T47D (cell line): ENCODE data around the gene APRT.
A peak's percentile ranks its signal among the peaks of the same experiment; 100 is the strongest.
"Not testable (repeated sequence)": the region's sequence is repeated elsewhere in the genome, so short reads cannot be mapped to it uniquely, and the experiment has no call there.

ENCODE experiments used
- DNase-seq, 2 experiments: peaks; one replicate each; pipeline versions ENCODE4 v3.0.0 to v3.0.0-alpha.2; 2011 to 2012; ENCODE audit warnings: low read depth in 1 of 2, low spot score in 1 of 2
- JUND ChIP-seq: IDR thresholded peaks from 2 replicates; pipeline ENCODE4 v1.6.1; 2012; ENCODE audit warnings: low read depth
- in situ Hi-C: cut with HindIII; loops from 2 replicates; pipeline ENCODE4 v1.10.0; 2016; ENCODE audit warnings: low sequenced_read_pairs, low pct_unique_long_range_greater_than_20kb

APRT gene

GRCh38 chr16:88772871-88773811, 38.6 kb downstream of the APRT start:
- no peak for TF ChIP-seq JUND
- DNase-seq: peak in 1 of 2 experiments; percentile 89
- in situ Hi-C loops: no loop called here

GRCh38 chr16:88771781-88772180, 39.9 kb downstream of the APRT start:
- in situ Hi-C loops, DNase-seq: not testable (repeated sequence)

- no peak for TF ChIP-seq JUND
- DNase-seq: no peak
- in situ Hi-C loops: no loop called here
Observed at GRCh38 chr16:88771294-88771772, 40.4 kb downstream of the APRT start.

GRCh38 chr16:88770461-88771293, 41.1 kb downstream of the APRT start:
- in situ Hi-C loops: no loop called here
- peak in 1 of 2 experiments; percentile 94 for DNase-seq
- no peak for TF ChIP-seq JUND

GRCh38 chr16:88769617-88770460, 41.9 kb downstream of the APRT start:
- in situ Hi-C loops: no loop called here
- no peak for TF ChIP-seq JUND
- peak; percentile 91 to 98 for DNase-seq

- no peak for TF ChIP-seq JUND
- peak in 1 of 2 experiments; percentile 42 for DNase-seq
- in situ Hi-C loops: no loop called here
Observed at GRCh38 chr16:88768071-88768783, 43.5 kb downstream of the APRT start.

- no peak for TF ChIP-seq JUND
- no peak for DNase-seq
- in situ Hi-C loops: no loop called here
Observed at GRCh38 chr16:88767546-88768070, 44.1 kb downstream of the APRT start.

GRCh38 chr16:88766975-88767374, 44.8 kb downstream of the APRT start:
- TF ChIP-seq JUND: no peak
- no peak for DNase-seq
- in situ Hi-C loops: no loop called here

- in situ Hi-C loops: no loop called here
- TF ChIP-seq JUND: no peak; the same call in 1 of the 2 replicates
- peak; percentile 95 to 96 for DNase-seq
Observed at GRCh38 chr16:88764913-88765349, 46.8 kb downstream of the APRT start.

GRCh38 chr16:88764080-88764479, 47.6 kb downstream of the APRT start:
- TF ChIP-seq JUND: no peak
- no peak for DNase-seq
- in situ Hi-C loops: no loop called here

- no peak for TF ChIP-seq JUND
- in situ Hi-C loops: no loop called here
- peak in 1 of 2 experiments; percentile 94 for DNase-seq
Observed at GRCh38 chr16:88763502-88764053, 48.1 kb downstream of the APRT start.
